BE2C (cell line): Measurements from ENCODE around the gene BMPR2.
"Not testable (repeated sequence)": the region's sequence is repeated elsewhere in the genome, so short reads cannot be mapped to it uniquely, and the experiment has no call there.

ENCODE experiments used
- DNase-seq: peaks from one replicate; pipeline ENCODE4 v3.0.0-alpha.2; 2020
- H3K27me3 ChIP-seq: fragments of 250-450 bp; sonication (Bioruptor Pico); 2 replicates; pipeline ENCODE4 v1.5.1; 2020; ENCODE audit warnings: mild to moderate bottlenecking
- H3K36me3 ChIP-seq: fragments of 250-450 bp; sonication (Bioruptor Pico); 2 replicates; pipeline ENCODE4 v1.5.1; 2020; ENCODE audit warnings: mild to moderate bottlenecking
- H3K4me1 ChIP-seq: fragments of 250-450 bp; sonication (Bioruptor Pico); 2 replicates; pipeline ENCODE4 v1.5.1; 2020
- H3K4me3 ChIP-seq: 2 replicates; pipeline ENCODE4 v1.5.1; 2011; ENCODE audit warnings: low read depth, low read length
- H3K9me3 ChIP-seq: fragments of 250-450 bp; sonication (Bioruptor Pico); 2 replicates; pipeline ENCODE4 v1.5.1; 2020
- CTCF ChIP-seq: IDR thresholded peaks from 2 replicates; pipeline ENCODE4 v1.5.1; 2012; ENCODE audit warnings: mild to moderate bottlenecking, low read depth, low read length

BMPR2 gene

GRCh38 chr2:202339071-202339870, 36.9 kb upstream of the BMPR2 start:
- TF ChIP-seq CTCF = no peak
- no peak for DNase-seq
- Histone ChIP-seq H3K4me1 (no peaks in the 10 kb centered on the region; the same call in none of the 2 replicates), H3K9me3 (no peaks in the 10 kb centered on the region), H3K27me3 (no peaks in the 10 kb centered on the region), H3K36me3 (no peaks in the 10 kb centered on the region), H3K4me3 (no peak overlapping the region)

DNA sequence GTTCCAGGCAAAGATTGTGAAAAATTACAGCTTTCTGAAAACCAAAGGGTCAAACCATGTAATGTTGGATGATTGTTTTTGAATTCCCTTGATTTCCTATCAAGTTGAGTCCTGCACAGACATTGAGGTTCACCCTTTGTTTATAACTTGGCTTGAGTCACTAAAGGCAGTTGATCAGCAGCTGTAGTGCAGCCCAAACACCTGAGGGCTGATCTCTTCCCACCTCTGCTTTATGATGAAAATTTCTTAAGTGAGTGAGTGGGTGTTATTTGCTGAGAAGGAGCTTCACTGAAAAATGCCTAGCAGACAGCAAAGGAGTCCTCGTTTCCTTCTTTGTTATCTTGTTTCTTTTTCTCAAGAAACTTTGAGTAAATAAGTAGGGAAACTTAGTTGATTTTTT, 31.9 kb upstream of the BMPR2 start:
- no peaks in the 10 kb centered on the region for H3K4me1 ChIP-seq
- TF ChIP-seq CTCF = no peak

GRCh38 chr2:202346180-202346579, 29.9 kb upstream of the BMPR2 start:
- DNase-seq = no peak
- no peaks in the 10 kb centered on the region for H3K36me3 ChIP-seq
- no peaks in the 10 kb centered on the region for H3K27me3 ChIP-seq
- no peak overlapping the region for H3K4me3 ChIP-seq
- H3K4me1 ChIP-seq = no peaks in the 10 kb centered on the region
- no peaks in the 10 kb centered on the region for H3K9me3 ChIP-seq
- TF ChIP-seq CTCF = no peak

More for the DNA sequence above, 31.9 kb upstream of the BMPR2 start:
- no peak for DNase-seq
- Histone ChIP-seq H3K27me3 (no peaks in the 10 kb centered on the region), H3K4me3 (no peak overlapping the region), H3K9me3 (no peaks in the 10 kb centered on the region), H3K36me3 (no peaks in the 10 kb centered on the region)

DNA sequence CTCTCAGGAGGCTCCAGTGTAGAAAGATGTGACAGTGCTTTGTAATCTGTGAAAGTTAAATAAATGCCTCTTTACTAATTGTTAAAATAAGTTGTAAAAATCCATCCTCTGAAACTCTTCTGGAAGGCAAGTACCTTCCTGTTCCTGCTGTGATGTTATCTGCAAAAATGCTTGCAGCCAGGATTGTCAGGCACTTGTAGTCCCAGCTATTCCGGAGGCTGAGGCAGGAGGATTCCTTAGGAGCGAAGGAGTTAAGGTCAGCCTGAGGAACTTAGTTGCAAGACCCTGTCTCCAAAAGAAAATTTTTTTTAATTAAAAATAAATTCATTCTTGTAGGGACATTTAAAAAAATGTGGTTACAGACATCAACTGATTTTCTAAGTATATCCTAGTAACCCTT, 22.7 kb upstream of the BMPR2 start:
- DNase-seq = no peak
- Histone ChIP-seq H3K36me3 (no peaks in the 10 kb centered on the region), H3K4me1 (no peaks in the 10 kb centered on the region), H3K9me3 (no peaks in the 10 kb centered on the region), H3K27me3 (no peaks in the 10 kb centered on the region), H3K4me3 (no peak overlapping the region)
- TF ChIP-seq CTCF = no peak

GRCh38 chr2:202355993-202356505, 20.1 kb upstream of the BMPR2 start:
- H3K4me1 ChIP-seq = no peaks in the 10 kb centered on the region
- no peaks in the 10 kb centered on the region for H3K9me3 ChIP-seq
- H3K36me3 ChIP-seq = no peaks in the 10 kb centered on the region
- H3K27me3 ChIP-seq = no peaks in the 10 kb centered on the region
- H3K4me3 ChIP-seq = no peak overlapping the region
- no peak for DNase-seq
- no peak for TF ChIP-seq CTCF

DNA sequence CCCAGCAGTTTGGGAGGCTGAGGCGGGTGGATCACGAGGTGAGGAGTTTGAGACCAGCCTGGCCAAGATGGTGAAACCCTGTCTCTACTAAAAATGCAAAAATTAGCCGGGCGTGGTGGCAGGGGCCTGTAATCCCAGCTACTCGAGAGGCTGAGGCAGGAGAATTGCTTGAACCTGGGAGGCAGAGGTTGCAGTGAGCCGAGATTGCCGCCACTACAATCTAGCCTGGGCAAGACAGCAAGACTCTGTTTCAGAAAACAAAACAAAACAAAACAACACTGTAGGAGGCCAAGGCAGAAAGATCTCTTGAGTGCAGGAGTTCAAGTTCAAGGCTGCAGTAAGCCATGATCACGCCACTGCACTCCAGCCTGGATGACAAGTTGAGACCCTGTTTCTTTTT, 17.2 kb upstream of the BMPR2 start:
- H3K36me3 ChIP-seq, H3K27me3 ChIP-seq, DNase-seq, H3K4me3 ChIP-seq, H3K4me1 ChIP-seq, H3K9me3 ChIP-seq: not testable (repeated sequence)
